MM.1S (cell line): ENCODE results near the gene FBXL12.

Experiments
- DNase-seq: peaks from one replicate; pipeline ENCODE4 v3.0.0-alpha.2; 2015
- H2AFZ ChIP-seq: fragments of 300-600 bp; sonication (generic); 2 replicates; pipeline ENCODE4 v1.6.0; 2016; ENCODE audit warnings: antibody characterized with exemption, low read length
- H3F3A ChIP-seq: fragments of 300-600 bp; sonication (generic); 2 replicates; pipeline ENCODE4 v1.6.1; 2016; ENCODE audit warnings: mild to moderate bottlenecking, antibody characterized with exemption, low read length, moderate library complexity, mixed read lengths; ENCODE audit not compliant: insufficient read depth
- H3K27ac ChIP-seq: fragments of 300-600 bp; sonication (generic); 2 replicates; pipeline ENCODE4 v1.5.1; 2016; ENCODE audit warnings: mild to moderate bottlenecking, low read length
- H3K27me3 ChIP-seq: fragments of 300-600 bp; sonication (generic); replicated peaks from 2 replicates; pipeline ENCODE4 v1.6.0; 2016; ENCODE audit warnings: low read length; ENCODE audit not compliant: insufficient read depth
- H3K36me3 ChIP-seq: fragments of 300-600 bp; sonication (generic); replicated peaks from 2 replicates; pipeline ENCODE4 v1.6.1; 2016; ENCODE audit warnings: mild to moderate bottlenecking, low read length, mixed read lengths; ENCODE audit not compliant: insufficient read depth
- H3K4me1 ChIP-seq: fragments of 300-600 bp; sonication (generic); 2 replicates; pipeline ENCODE4 v1.6.1; 2016; ENCODE audit warnings: low read length, mixed read lengths
- H3K4me2 ChIP-seq: fragments of 300-600 bp; sonication (generic); 2 replicates; pipeline ENCODE4 v1.6.0; 2016; ENCODE audit warnings: low read depth, low read length
- H3K4me3 ChIP-seq: fragments of 300-600 bp; sonication (generic); 2 replicates; pipeline ENCODE4 v1.5.1; 2016; ENCODE audit warnings: low read length, mixed read lengths
- H3K79me2 ChIP-seq: fragments of 300-600 bp; sonication (generic); 2 replicates; pipeline ENCODE4 v1.6.1; 2016; ENCODE audit warnings: mixed run types, low read length, mixed read lengths
- H3K9ac ChIP-seq: fragments of 300-600 bp; sonication (generic); 2 replicates; pipeline ENCODE4 v1.6.1; 2016; ENCODE audit warnings: low read length, mixed read lengths
- H3K9me2 ChIP-seq: fragments of 300-600 bp; sonication (generic); replicated peaks from 2 replicates; pipeline ENCODE4 v1.6.1; 2016; ENCODE audit warnings: mild to moderate bottlenecking, low read length, mixed read lengths; ENCODE audit not compliant: insufficient read depth
- H3K9me3 ChIP-seq: fragments of 300-600 bp; sonication (generic); replicated peaks from 2 replicates; pipeline ENCODE4 v1.6.1; 2016; ENCODE audit warnings: mild to moderate bottlenecking, low read length, mixed read lengths; ENCODE audit not compliant: insufficient read depth
- H4K20me1 ChIP-seq: fragments of 300-600 bp; sonication (generic); 2 replicates; pipeline ENCODE4 v1.6.1; 2016; ENCODE audit warnings: mild to moderate bottlenecking, low read length, moderate library complexity, mixed read lengths; ENCODE audit not compliant: insufficient read depth
- CTCF ChIP-seq: fragments of 300-600 bp; sonication (generic); IDR thresholded peaks from 2 replicates; pipeline ENCODE4 v1.5.1; 2016; ENCODE audit warnings: antibody characterized with exemption, low read length, mixed read lengths
- EZH2 ChIP-seq: fragments of 300-600 bp; sonication (generic); optimal IDR thresholded peaks from 2 replicates; pipeline ENCODE3; 2017; ENCODE audit warnings: low read depth, mild to moderate bottlenecking, antibody characterized with exemption, low read length, mixed read lengths
- EZH2phosphoT487 ChIP-seq: fragments of 300-600 bp; sonication (generic); IDR thresholded peaks from 2 replicates; pipeline ENCODE4 v1.6.1; 2018; ENCODE audit warnings: antibody characterized with exemption, low read length

Gene FBXL12

GRCh38 chr19:9863759-9864158 is 44.9 kb upstream of the FBXL12 start:
- Histone ChIP-seq H3K27ac (no peak overlapping the region), H3K36me3 (no peaks in the 10 kb centered on the region), H3K9me2 (no peaks in the 10 kb centered on the region), H3K9me3 (no peaks in the 10 kb centered on the region), H3K4me2 (no peak overlapping the region), H3K27me3 (no peaks in the 10 kb centered on the region), H3K79me2 (no peaks in the 10 kb centered on the region), H3F3A (peaks cover 5% of the 10 kb centered on the region; the same call in 1 of the 2 replicates), H3K4me1 (peaks cover 13% of the 10 kb centered on the region), H2AFZ (no peak overlapping the region), H3K9ac (no peak overlapping the region), H4K20me1 (no peaks in the 10 kb centered on the region), H3K4me3 (no peak overlapping the region)
- TF ChIP-seq CTCF = no peak
- no peak for TF ChIP-seq EZH2phosphoT487
- TF ChIP-seq EZH2 = no peak
- DNase-seq = no peak

- DNase-seq = no peak
- Histone ChIP-seq H3K27ac (no peak overlapping the region), H3K4me1 (peaks cover 13% of the 10 kb centered on the region), H2AFZ (no peak overlapping the region), H3K9me2 (no peaks in the 10 kb centered on the region), H3K79me2 (no peaks in the 10 kb centered on the region), H3K4me3 (no peak overlapping the region), H4K20me1 (no peaks in the 10 kb centered on the region), H3K9me3 (no peaks in the 10 kb centered on the region), H3K9ac (no peak overlapping the region), H3K4me2 (no peak overlapping the region), H3K27me3 (no peaks in the 10 kb centered on the region), H3F3A (peaks cover 5% of the 10 kb centered on the region; the same call in 1 of the 2 replicates), H3K36me3 (no peaks in the 10 kb centered on the region)
- TF ChIP-seq EZH2phosphoT487 = no peak
- no peak for TF ChIP-seq EZH2
- no peak for TF ChIP-seq CTCF
These were observed 44.1 kb upstream of the FBXL12 start for GRCh38 chr19:9862938-9863337.

GRCh38 chr19:9861503-9861902 is 42.6 kb upstream of the FBXL12 start:
- no peak for DNase-seq
- no peak overlapping the region for H2AFZ ChIP-seq
- no peaks in the 10 kb centered on the region for H3K36me3 ChIP-seq
- H3K9me2 ChIP-seq = no peaks in the 10 kb centered on the region
- no peak overlapping the region for H3K9ac ChIP-seq
- H4K20me1 ChIP-seq = no peaks in the 10 kb centered on the region
- H3K9me3 ChIP-seq = no peaks in the 10 kb centered on the region
- TF ChIP-seq EZH2phosphoT487 (no peak), CTCF (no peak), EZH2 (no peak)
- no peak overlapping the region for H3K4me2 ChIP-seq
- no peaks in the 10 kb centered on the region for H3K79me2 ChIP-seq
- no peak overlapping the region for H3K27ac ChIP-seq
- H3K4me1 ChIP-seq = peaks cover 9% of the 10 kb centered on the region
- peaks cover 5% of the 10 kb centered on the region; the same call in 1 of the 2 replicates for H3F3A ChIP-seq
- H3K4me3 ChIP-seq = no peak overlapping the region
- no peaks in the 10 kb centered on the region for H3K27me3 ChIP-seq
